Left ventricle myocardium inferior (tissue), 1 donor: Measurements from ENCODE around the gene PSMD1. TPM values are rescaled to one million over a fixed set of nuclear protein-coding genes. Genes with fewer than 3 reads are reported as not detected.

Experiments used
- DNase-seq: peaks from one replicate; pipeline ENCODE4 v3.0.0-alpha.2; 2020
- H3K27ac ChIP-seq: fragments of 200-600 bp; replicated peaks from 2 replicates; pipeline ENCODE4 v1.8.0; 2021
- H3K27me3 ChIP-seq: fragments of 200-600 bp; 2 replicates; pipeline ENCODE4 v1.8.0; 2021; ENCODE audit warnings: low read depth
- H3K36me3 ChIP-seq: fragments of 200-600 bp; 2 replicates; pipeline ENCODE4 v1.8.0; 2021
- H3K4me1 ChIP-seq: fragments of 200-600 bp; 2 replicates; pipeline ENCODE4 v1.8.0; 2021
- H3K4me3 ChIP-seq: fragments of 200-600 bp; 2 replicates; pipeline ENCODE4 v1.8.0; 2021; ENCODE audit warnings: mild to moderate bottlenecking, moderate library complexity
- H3K9me3 ChIP-seq: fragments of 200-600 bp; replicated peaks from 2 replicates; pipeline ENCODE4 v1.8.0; 2021
- CTCF ChIP-seq: fragments of 200-600 bp; IDR thresholded peaks from 2 replicates; pipeline ENCODE4 v1.8.0; 2021; ENCODE audit warnings: antibody characterized with exemption, mild to moderate bottlenecking, borderline replicate concordance
- intact Hi-C: fragments of 100-400 bp; cut with micrococcal nuclease; formaldehyde crosslinking; loops from one replicate; pipeline ENCODE4 v1.11.0; 2022
- total RNA-seq: library from RNA; stranded (reverse); fragmentation: NEBNext Ultra II Directional; extraction: Animal tissue kit (Norgen Biotek cat#: 25700); gene quantifications from one replicate; pipeline ENCODE4 v1.2.1, GENCODE V29; 2021
- donor health status: DM: no; HTN: yes; CAD: no; lungs with severe emphysema.

PSMD1 gene
- total RNA-seq, 1 donor from 2014 or later: 90.5 TPM

- Histone ChIP-seq H3K4me3 (no peak overlapping the region), H3K9me3 (no peaks in the 10 kb centered on the region), H3K27me3 (no peaks in the 10 kb centered on the region), H3K27ac (no peak overlapping the region), H3K36me3 (no peaks in the 10 kb centered on the region), H3K4me1 (peaks cover 43% of the 10 kb centered on the region)
- TF ChIP-seq CTCF: no peak
- intact Hi-C loops: no loop called here
- no peak for DNase-seq
Measured at GRCh38 chr2:231127936-231128335, 71.3 kb downstream of the PSMD1 start.

- intact Hi-C loops: no loop called here
- Histone ChIP-seq H3K27me3 (no peaks in the 10 kb centered on the region), H3K9me3 (no peaks in the 10 kb centered on the region), H3K4me3 (no peak overlapping the region), H3K36me3 (no peaks in the 10 kb centered on the region), H3K4me1 (peaks cover 43% of the 10 kb centered on the region), H3K27ac (no peak overlapping the region)
- no peak for DNase-seq
- no peak for TF ChIP-seq CTCF
Measured at GRCh38 chr2:231128541-231128940, 71.9 kb downstream of the PSMD1 start.

- no peaks in the 10 kb centered on the region for H3K27me3 ChIP-seq
- intact Hi-C loops: no loop called here
- DNase-seq: no peak
- no peak for TF ChIP-seq CTCF
- no peaks in the 10 kb centered on the region for H3K9me3 ChIP-seq
- H3K27ac ChIP-seq: no peak overlapping the region
- no peaks in the 10 kb centered on the region for H3K36me3 ChIP-seq
- H3K4me1 ChIP-seq: peaks cover 36% of the 10 kb centered on the region
- H3K4me3 ChIP-seq: no peak overlapping the region
Measured at GRCh38 chr2:231129216-231129615, 72.5 kb downstream of the PSMD1 start.

GRCh38 chr2:231130336-231131056 is 73.8 kb downstream of the PSMD1 start:
- no peak overlapping the region for H3K27ac ChIP-seq
- DNase-seq: no peak
- intact Hi-C loops: no loop called here

GRCh38 chr2:231132129-231132528 is 75.5 kb downstream of the PSMD1 start:
- DNase-seq: no peak
- peaks cover 36% of the 10 kb centered on the region for H3K4me1 ChIP-seq
- H3K36me3 ChIP-seq: no peaks in the 10 kb centered on the region
- no peaks in the 10 kb centered on the region for H3K27me3 ChIP-seq
- no peaks in the 10 kb centered on the region for H3K9me3 ChIP-seq
- TF ChIP-seq CTCF: no peak
- intact Hi-C loops: no loop called here
- H3K4me3 ChIP-seq: no peak overlapping the region
- H3K27ac ChIP-seq: no peak overlapping the region

More at GRCh38 chr2:231130336-231131056, 73.8 kb downstream of the PSMD1 start:
- Histone ChIP-seq H3K4me1 (peaks cover 36% of the 10 kb centered on the region), H3K9me3 (no peaks in the 10 kb centered on the region), H3K27me3 (no peaks in the 10 kb centered on the region), H3K4me3 (no peak overlapping the region), H3K36me3 (no peaks in the 10 kb centered on the region)
- TF ChIP-seq CTCF: no peak
